Activated CD8-positive, alpha-beta memory T cell treated with anti-CD3 and anti-CD28 coated beads, Interleukin-2, amount 50 U/mL, for 24 hours (primary cell): ENCODE measurements around the gene FAM234A.
"Not testable (repeated sequence)": the region's sequence is repeated elsewhere in the genome, so short reads cannot be mapped to it uniquely, and the experiment has no call there.

Source experiments
- DNase-seq: peaks from one replicate; pipeline ENCODE4 v3.0.0-alpha.2; 2020; ENCODE audit errors: extremely low read depth

FAM234A gene, protein sequence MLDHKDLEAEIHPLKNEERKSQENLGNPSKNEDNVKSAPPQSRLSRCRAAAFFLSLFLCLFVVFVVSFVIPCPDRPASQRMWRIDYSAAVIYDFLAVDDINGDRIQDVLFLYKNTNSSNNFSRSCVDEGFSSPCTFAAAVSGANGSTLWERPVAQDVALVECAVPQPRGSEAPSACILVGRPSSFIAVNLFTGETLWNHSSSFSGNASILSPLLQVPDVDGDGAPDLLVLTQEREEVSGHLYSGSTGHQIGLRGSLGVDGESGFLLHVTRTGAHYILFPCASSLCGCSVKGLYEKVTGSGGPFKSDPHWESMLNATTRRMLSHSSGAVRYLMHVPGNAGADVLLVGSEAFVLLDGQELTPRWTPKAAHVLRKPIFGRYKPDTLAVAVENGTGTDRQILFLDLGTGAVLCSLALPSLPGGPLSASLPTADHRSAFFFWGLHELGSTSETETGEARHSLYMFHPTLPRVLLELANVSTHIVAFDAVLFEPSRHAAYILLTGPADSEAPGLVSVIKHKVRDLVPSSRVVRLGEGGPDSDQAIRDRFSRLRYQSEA

DNA sequence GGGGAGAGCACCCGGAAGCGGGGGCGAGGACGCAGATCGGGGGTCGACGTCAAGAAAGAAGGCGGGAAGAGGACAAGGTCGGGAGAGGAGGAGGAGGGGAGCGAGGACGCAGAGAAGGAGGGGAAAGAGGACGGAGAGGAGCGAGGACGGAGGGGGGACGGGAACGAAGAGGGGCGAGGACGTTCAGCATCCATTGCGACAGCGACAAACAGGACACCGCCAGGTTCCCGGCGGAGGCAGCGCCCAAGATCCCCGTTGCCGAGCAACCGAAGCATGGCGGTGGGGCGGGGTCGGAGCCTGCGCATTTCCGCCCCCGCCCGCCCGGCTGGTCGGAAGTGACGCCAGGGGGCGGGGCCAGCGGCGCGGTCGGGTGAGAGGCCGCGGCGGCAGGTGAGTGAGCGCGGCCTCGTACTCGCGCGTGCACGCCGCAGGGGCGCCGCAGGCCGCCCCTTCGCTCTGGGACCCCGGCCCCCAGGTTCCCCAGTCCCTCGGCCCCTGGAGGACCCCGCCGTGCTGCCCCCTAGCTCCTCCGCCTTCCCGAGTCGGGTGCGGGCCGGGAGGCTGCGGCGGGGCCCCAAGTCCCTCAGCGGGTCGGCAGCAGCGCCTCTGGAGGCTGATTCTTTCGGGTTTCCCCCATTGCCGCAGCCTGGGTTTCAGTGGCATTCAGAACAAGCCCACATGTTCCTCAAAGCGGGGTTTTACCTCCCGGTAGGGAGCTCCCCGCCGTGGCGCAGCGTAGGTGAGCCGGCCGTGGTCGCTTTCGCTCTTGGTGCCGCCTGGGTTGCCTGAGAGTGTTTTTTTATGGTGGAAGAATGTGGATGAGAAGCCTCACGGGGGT lies at the start of gene FAM234A:
Gene FAM234A (plus strand): TSS at position 354 of the 838 bp plus-strand sequence. CDS start 19,593 bp downstream, outside the sequence.
- peak; percentile 81 for DNase-seq

DNA sequence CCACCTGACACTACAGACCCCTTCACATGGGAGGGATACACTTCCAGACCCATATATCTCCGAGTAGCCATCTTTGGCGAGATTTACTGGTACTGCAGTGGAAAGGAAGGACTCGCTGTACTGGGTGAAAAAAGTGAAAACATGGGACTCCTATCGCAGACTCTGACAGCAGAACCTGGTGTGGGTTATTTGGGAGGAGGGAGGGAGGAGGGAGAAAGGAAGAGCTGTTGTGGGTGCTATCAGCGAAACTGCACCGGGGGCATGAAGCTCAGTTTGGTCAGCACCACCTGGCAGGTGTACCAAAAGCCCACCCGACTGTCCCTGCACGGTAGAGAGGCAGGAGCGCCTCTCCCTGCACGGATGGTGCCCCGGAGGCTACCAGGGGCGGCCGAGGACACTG lies 49.4 kb upstream of the FAM234A start:
- DNase-seq, result no peak

DNA sequence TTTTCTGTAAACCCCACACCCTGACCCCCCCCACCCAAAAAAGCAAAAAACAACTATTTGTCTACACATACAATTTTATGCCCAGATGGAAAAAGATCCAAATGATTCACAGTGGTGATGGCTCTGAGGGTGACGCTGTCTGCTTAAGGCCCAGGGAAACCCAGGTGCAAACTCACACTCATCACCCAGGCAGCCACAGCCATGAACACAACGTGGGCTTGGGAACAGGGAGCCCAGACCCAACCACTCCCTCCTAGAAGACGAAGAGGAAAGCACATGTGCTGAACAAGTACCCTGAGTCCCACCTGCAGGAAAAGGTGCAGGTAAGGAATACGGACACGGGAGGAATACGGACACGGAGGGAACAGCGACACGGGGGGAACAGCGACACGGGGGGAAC lies 48.9 kb upstream of the FAM234A start:
- DNase-seq, result no peak

DNA sequence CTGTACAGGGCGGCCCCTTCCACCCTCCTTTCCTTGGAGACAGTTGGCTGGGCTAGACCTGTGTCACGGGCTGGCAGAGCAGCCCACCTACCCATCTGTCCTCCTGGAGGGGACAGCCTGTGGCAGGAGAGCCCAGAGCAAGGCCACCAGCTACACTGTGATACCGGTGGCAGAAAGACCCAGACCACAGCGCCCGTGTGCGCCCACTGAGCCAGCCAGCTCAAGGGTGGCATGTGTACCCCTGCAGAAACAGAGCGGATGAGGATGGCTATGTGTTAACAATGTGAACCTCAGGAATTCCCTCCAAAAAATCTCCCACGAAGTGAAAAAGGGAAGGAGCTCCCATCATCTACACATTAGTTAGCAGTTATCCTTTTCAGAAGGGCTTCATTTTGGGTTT lies 47.3 kb upstream of the FAM234A start:
- DNase-seq, result no peak

DNA sequence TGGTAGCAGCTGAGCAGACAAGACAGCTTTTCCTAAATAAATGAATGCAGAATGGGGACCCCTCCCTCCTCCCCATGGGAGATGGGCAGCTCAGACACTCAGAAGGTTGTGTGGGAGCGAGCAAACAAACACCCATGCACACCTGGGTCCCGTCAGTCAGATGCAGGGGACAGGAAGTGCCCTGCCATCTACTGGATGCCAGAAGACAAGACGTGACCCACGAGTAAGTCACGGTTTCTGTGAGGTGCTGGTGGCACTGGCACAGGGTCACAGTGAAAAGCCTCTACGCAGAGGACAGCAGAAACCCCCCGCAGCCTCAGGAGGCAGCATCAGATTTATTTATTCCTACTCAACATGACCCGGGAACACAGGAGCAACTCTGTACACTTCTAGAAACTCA lies 45.9 kb upstream of the FAM234A start:
- DNase-seq, result no peak

DNA sequence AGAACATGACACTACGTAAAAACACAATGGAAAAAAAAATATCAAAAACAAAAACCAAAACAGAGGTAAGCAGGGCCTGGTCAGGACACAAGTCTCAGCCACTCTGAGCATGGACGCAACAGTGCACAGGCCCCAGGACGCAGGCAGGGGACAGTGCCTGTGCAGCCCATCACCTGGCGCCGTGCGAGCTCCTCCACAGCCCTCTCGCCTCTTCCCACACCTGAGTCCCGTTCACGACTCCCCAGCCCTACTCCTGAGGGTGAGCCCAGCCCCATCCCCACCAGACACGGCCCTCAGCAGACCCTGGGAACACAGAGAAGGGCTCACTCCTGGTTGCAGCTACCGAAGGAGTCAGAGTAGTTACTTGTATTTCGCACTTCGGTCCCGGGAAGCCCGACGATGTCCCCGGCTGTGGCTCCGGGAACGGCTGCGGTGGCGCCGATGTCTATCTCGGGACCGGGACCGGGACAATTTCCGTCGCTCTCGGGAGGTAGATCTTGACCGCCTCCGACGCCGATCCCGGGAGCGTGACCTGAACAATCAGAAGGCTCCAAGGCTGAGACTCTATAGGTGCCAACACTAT lies 44.9 kb upstream of the FAM234A start:
- DNase-seq, result no peak

DNA sequence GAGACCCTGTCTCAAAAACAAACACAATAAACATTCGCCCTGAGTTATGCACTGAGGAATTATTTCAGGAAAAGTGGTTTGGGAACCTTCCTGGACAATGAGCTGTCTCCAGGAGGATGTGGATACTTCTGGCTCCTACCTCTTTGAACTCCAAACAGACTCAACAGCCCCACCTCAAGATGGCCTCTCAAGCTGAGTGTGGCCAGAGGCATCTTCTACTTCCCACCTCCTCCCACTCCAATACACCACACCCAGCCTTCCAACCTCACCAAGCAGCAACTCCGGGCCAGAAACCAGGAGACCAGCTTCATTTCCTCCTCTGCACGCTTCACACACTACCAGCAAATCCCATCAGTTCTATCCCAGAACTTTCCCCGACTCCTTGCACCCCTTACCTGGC lies 42.8 kb upstream of the FAM234A start:
- no peak for DNase-seq

DNA sequence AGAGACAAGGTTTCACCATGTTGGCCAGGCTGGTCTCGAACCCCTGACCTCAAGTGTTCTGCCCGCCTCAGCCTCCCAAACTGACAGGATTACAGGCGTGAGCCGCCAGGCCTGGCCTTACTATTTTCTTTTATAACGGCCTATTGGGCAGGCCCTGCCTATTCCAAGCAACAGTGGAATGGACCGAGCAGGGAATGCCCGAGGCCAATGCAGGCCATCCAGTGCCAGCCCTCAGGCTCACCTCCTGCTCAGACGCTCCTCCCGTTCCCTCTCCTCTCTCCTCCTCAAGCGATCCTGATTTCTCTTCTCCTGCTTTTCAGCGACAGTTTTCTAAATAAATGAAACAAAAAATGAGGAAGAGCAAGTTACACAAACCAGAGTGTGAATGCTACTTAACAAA lies 41.9 kb upstream of the FAM234A start:
- DNase-seq, result no peak

DNA sequence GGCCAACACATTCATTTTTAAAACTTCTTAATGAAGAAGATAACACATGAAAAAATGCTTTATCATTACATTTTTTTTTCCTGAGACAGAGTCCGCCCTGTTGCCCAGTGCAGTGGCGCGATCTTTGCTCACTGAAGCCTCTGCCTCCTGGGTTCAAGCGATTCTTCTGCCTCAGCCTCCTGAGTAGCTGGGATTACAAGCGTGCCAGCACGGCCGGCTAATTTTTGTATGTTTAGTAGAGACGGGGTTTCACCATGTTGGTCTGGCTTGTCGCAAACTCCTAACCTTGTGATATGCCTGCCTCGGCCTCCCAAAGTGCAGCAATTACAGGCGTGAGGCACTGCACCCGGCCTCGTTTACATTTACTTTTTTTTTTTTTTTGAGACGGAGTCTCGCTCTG lies 41.2 kb upstream of the FAM234A start:
- DNase-seq, result no peak

DNA sequence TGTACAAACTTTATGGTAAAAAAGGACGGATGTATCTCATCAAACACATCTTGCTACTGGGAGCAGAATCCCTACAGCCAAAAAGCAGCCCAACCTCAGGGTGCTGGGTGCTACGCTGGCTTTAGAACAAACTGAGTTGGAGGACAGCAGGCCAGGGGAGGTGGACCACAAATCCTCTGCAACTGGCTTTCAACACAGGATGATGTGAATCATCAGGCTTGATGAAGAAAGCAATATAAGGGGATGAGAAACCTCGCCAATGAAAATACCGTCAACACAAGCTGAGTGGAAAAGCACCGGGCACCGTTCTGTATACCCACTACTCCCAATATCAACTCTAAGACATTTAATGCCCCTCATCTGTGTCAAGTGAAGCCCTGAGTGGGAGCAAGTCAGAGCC lies 40.1 kb upstream of the FAM234A start:
- DNase-seq, result no peak

DNA sequence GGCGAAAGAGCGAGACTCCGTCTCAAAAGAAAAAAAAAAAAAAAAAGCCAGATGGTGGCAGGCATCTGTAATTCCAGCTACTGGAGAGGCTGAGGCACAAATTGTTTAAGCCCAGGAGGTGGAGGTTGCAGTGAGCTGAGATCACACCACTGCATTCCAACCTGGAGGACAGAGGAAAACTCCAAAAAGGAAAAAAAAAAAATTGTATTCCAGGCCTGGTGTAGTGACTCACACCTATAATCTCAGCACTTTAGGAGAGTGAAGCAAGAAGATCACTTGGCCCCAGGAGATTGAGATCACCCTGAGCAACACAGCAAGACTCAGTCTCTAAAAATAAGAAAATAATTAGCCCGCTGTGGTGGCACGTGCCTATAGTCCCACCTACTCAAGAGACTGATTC lies 34.2 kb upstream of the FAM234A start:
- DNase-seq, result no peak

DNA sequence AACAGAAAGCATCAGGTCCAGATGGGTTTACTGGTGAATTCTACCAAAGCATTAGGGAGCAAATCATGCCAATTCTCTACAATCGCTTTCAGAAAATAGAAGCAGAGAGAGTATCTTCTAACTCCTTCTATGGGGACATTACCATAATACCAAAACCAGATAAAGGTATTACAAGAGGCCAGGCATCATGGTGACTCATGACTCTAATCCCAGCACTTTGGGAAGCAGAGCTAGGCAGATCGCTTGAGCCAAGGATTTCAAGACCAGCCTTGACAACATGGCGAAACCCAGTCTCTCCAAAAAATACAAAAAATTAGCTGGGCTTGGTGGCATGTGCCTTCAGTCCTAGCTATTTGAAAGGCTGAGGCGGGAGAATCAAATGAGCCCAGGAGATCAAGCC lies 31.4 kb upstream of the FAM234A start:
- DNase-seq, result no peak

DNA sequence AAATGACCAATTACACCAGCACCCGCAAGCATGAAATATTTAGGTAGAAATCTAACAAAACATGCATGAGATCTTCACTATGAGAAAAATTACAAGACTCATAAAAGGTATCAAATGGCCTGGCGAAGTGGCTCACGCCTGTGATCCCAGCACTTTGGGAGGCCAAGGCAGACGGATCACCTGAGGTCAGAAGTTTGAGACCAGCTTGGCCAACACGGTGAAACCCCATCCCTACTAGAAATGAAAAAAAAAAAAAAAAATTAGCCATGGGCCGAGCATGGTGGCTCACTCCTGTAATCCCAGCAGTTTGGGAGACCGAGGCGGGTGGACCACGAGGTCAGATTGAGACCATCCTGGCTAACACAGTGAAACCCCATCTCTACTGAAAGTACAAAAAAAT lies 30.6 kb upstream of the FAM234A start:
- DNase-seq, result not testable (repeated sequence)

DNA sequence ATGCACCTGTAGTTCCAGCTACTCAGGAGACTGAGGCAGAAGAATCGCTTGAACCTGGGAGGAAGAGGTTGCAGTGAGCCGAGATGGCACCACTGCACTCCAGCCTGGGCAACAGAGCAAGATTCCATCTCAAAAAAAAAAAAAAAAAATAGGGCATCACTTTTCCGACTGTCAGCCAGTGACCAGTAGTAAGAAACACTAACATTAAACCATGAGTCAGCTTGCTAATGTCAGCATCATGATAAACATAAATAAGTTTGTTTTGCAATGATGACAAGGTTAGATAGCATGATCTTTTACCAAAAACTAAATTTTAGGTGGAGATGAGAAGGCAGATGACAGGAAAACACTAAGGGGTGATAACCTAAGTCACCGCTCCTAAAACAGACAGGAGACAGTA lies 25.3 kb upstream of the FAM234A start:
- not testable (repeated sequence) for DNase-seq

DNA sequence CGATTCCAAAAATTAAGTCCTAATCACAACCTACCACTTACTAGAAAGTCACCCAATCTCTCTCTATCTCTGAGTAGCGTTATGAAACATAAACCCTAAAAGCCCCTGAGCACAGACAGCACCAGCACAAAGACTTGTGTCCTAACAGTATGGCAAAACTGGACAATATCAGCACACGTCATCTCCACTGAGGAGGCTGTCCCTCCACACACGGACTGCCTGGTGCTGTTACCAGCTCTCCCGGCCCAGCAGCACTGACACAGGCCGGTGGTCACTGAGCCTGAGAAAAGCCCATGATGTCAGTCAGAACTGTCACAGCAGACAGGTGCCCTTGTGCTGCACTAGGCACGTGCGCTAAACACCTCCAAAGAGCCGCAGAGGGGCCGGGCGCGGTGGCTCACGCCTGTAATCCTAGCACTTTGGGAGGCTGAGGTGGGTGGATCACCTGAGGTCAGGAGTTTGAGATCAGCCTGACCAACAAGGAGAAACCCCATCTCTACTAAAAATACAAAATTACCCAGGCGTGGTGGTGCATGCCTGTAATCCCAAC lies 22.9 kb upstream of the FAM234A start:
- DNase-seq, result not testable (repeated sequence)

DNA sequence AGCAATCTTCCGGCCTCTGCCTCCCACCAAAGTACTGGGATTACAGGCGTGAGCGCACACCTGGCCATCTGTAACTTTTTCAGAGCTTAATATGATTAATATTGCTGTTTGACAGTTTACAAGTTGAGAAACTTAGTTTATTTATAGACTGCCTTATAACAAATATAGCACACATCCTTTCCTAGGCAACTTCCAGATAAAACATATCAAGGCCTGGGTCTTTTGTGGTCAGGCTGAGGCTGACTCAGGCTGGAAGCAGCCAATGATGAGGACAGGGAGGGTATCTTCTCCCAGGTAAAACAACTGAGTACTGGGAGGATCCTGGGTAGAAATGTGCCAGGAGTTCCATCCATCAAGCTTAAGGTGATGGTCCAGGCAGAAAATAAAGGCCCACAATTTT lies 21.6 kb upstream of the FAM234A start:
- no peak for DNase-seq

DNA sequence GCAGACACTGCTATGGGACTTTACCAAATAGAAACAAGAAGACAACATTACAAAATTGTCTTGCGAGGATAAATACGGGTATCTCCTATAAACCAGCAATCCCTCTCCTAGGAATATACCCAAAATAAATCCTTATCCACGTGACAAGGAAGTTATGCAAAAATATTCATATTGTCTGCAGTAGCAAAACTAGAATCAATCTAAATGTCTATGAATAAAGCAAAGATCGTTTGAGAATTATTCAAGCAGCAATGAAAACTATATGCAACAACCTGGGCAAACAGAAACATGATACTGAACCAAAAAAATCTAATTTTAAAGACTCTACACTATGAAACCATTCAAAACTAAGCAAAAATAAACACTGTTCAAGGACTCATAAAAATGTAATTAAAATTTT lies 14.6 kb upstream of the FAM234A start:
- no peak for DNase-seq

DNA sequence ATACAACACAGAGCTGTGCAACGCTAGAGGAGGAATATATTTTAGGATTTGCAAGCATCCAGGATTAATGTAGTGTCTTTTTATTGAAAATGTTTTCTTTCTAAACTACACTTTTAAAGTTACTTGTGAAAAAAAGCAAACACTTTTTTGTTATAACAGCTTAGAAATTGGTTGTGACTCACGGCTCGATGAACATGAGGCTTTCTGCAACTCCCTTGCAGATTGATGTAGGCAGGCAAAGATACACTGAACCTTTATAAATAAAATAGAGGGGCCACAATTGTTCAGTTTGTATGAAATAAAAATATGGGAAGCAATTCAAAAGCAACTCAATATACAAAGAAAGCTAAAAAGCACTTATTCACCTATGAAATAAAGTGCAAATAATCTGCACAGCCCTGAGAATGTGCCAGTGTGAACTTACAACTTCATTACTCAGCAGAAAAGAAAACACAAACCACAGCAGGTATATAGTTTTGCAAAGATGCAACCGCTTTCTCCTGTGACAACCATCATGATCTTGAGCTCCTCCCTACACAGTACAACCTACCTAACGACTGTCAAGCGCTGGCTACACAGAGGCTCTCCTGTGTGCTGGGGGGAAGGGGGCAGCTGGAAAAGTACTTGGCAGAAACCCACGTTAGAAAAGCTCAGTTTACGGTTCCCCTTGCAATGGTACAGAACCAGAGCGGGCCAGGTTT lies 6.3 kb upstream of the FAM234A start:
- DNase-seq, result no peak

DNA sequence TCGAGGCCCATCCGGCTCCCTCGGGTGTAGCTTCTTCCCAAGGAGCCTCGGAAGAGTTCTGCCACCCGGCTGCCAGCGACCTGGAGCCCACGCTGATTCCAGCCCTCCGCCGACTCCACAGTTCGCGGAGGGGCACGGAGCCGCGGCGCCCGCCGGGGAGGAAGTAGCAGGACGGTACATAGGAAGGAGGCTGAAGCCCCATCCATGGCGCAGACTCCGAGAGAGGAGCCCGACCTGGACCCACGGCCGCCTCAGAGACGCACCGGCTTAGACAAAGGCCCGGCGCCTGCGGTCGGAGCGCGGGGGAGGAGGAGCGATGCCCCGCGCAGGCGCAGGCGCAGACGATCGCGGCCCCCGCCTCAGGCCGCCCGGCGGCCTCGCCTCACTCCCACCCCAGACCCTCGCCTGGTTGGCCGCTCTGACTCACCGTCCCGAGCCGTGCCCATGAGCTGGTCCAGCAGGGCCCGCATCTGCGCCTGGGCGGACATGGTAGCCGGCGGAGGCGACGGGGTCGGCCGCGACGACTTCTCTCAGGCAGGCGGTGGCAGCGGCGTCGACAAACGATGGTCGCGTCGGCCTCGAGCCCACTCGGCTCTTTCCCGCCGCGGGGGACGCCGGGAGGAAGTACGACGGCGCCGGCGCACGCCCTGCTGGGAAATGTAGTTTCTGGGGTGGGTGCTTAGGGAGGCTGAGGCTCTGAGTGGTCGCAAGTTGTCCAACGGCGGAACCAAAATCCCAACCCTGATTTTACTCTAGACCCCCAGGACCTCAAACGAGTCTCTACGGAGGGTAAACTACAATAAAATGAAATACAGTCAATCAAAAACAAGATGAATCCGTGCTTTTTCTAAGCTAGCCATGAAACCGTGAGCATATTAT lies 5.5 kb upstream of the FAM234A start, which contains the start of gene LUC7L:
Gene LUC7L (minus strand): TSS at position 598 of the 879 bp plus-strand sequence. CDS start 110 bp downstream, at position 488.
- peak; percentile 62 for DNase-seq

DNA sequence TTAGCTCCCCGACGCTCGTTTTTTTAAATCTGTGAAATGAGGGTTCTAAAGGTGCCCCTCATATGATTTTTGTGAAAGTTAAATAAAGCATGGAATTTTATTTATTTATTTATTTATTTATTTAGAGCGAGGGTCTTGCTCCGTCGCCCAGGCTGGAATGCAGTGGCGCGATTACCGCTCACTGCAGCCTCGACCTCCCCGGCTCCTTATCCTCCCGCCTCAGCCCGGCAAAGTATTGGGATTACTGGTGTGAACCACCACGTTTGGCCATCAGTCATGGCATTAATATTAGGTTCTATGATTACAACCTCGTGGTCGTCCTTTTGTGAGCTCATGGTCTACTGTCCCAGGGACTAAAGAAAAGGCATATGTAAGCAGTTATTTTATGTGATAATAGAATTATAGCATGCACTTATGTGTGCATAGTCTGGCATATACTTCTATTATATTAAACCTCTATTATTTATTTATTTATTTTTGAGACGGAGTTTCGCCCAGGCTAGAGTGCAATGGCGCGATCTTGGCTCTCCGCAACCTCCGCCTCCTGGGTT lies 4.8 kb upstream of the FAM234A start:
- DNase-seq, result no peak
